Measurements from ENCODE around the gene B3GALT4.

B3GALT4 gene

GRCh38 chr6:33299237-33299944 is 22.5 kb downstream of the B3GALT4 start:
- Mint-ChIP-seq H3K4me3 (peak overlapping the region; percentile 97 to 98), H3K27me3 (no peaks in the 10 kb centered on the region), H3K9me3 (no peaks in the 10 kb centered on the region), H3K36me3 (ENCODE audit: insufficient read depth) (peaks cover 86% of the 10 kb centered on the region), H3K27ac (peak overlapping the region; percentile 97 to 98), H3K4me1 (ENCODE audit: low read depth in 2 of 2) (peaks cover 25 to 41% of the 10 kb centered on the region in 2 donors)
- peak; percentile 85 for ATAC-seq (replicated peaks)
- DNase-seq, result peak; percentile 92 to 93 (median 92)

- peaks cover 37 to 41% of the 10 kb centered on the region in 2 donors for H3K4me1 Mint-ChIP-seq (ENCODE audit: low read depth in 2 of 2)
- ATAC-seq (replicated peaks) (no peak), DNase-seq (no peak)
- H3K27me3 Mint-ChIP-seq, result no peaks in the 10 kb centered on the region
- H3K9me3 Mint-ChIP-seq, result no peaks in the 10 kb centered on the region
- peaks cover 92% of the 10 kb centered on the region for H3K36me3 Mint-ChIP-seq (ENCODE audit: insufficient read depth)
- H3K27ac Mint-ChIP-seq, result peak overlapping the region; percentile 15 to 41
- no peak overlapping the region for H3K4me3 Mint-ChIP-seq
Measured at GRCh38 chr6:33301877-33302276, 25.0 kb downstream of the B3GALT4 start.

GRCh38 chr6:33304216-33304615 is 27.3 kb downstream of the B3GALT4 start:
- Mint-ChIP-seq H3K27me3 (no peaks in the 10 kb centered on the region), H3K4me3 (no peak overlapping the region), H3K36me3 (ENCODE audit: insufficient read depth) (peaks cover 97% of the 10 kb centered on the region), H3K4me1 (ENCODE audit: low read depth in 2 of 2) (peaks cover 31 to 35% of the 10 kb centered on the region in 2 donors), H3K27ac (peak overlapping the region; percentile 39 to 85), H3K9me3 (no peaks in the 10 kb centered on the region)
- ATAC-seq (replicated peaks), result no peak
- no peak for DNase-seq

GRCh38 chr6:33305052-33305451 is 28.1 kb downstream of the B3GALT4 start:
- Mint-ChIP-seq H3K4me1 (ENCODE audit: low read depth in 2 of 2) (peaks cover 23 to 27% of the 10 kb centered on the region in 2 donors), H3K27me3 (no peaks in the 10 kb centered on the region)

GRCh38 chr6:33306356-33306755 is 29.4 kb downstream of the B3GALT4 start:
- Mint-ChIP-seq H3K4me1 (ENCODE audit: low read depth in 2 of 2) (peaks cover 22 to 23% of the 10 kb centered on the region in 2 donors), H3K4me3 (peak overlapping the region in 1 of 2 donors; percentile 18), H3K36me3 (ENCODE audit: insufficient read depth) (peaks cover 97% of the 10 kb centered on the region), H3K27ac (peak overlapping the region in 1 of 2 donors; percentile 58), H3K27me3 (no peaks in the 10 kb centered on the region), H3K9me3 (no peaks in the 10 kb centered on the region)
- no peak for ATAC-seq (replicated peaks)
- DNase-seq, result no peak

More at GRCh38 chr6:33305052-33305451, 28.1 kb downstream of the B3GALT4 start:
- peak overlapping the region; percentile 85 to 92 for H3K27ac Mint-ChIP-seq
- peak overlapping the region in 1 of 2 donors; percentile 21 for H3K4me3 Mint-ChIP-seq
- H3K36me3 Mint-ChIP-seq (ENCODE audit: insufficient read depth), result peaks cover 97% of the 10 kb centered on the region
- DNase-seq (no peak), ATAC-seq (replicated peaks) (no peak)
- no peaks in the 10 kb centered on the region for H3K9me3 Mint-ChIP-seq

GRCh38 chr6:33312361-33313104 is 35.6 kb downstream of the B3GALT4 start:
- Mint-ChIP-seq H3K27ac (peak overlapping the region; percentile 99 to 100), H3K9me3 (no peaks in the 10 kb centered on the region), H3K36me3 (ENCODE audit: insufficient read depth) (peaks cover 78% of the 10 kb centered on the region), H3K4me3 (peak overlapping the region; percentile 92 to 99), H3K4me1 (ENCODE audit: low read depth in 2 of 2) (peaks cover 46 to 55% of the 10 kb centered on the region in 2 donors), H3K27me3 (no peaks in the 10 kb centered on the region)
- ATAC-seq (replicated peaks), result peak; percentile 44
- DNase-seq, result peak; percentile 73 to 85 (median 75)

- peaks cover 78% of the 10 kb centered on the region for H3K36me3 Mint-ChIP-seq (ENCODE audit: insufficient read depth)
- no peak for ATAC-seq (replicated peaks)
- no peaks in the 10 kb centered on the region for H3K27me3 Mint-ChIP-seq
- H3K27ac Mint-ChIP-seq, result peak overlapping the region; percentile 99 to 100
- no peaks in the 10 kb centered on the region for H3K9me3 Mint-ChIP-seq
- peaks cover 51 to 60% of the 10 kb centered on the region in 2 donors for H3K4me1 Mint-ChIP-seq (ENCODE audit: low read depth in 2 of 2)
- H3K4me3 Mint-ChIP-seq, result peak overlapping the region; percentile 92 to 99
- no peak for DNase-seq
Measured at GRCh38 chr6:33313105-33313708, 36.3 kb downstream of the B3GALT4 start.

GRCh38 chr6:33313709-33314514 is 37.0 kb downstream of the B3GALT4 start, which contains the start of gene TAPBP:
TAPBP (minus strand) TSS chr6:33314078; CDS start chr6:33314041, 37 bp downstream.
- DNase-seq (peak; percentile 85 to 86 (median 86)), ATAC-seq (replicated peaks) (peak; percentile 65)
- Mint-ChIP-seq H3K4me1 (ENCODE audit: low read depth in 2 of 2) (peaks cover 54 to 61% of the 10 kb centered on the region in 2 donors), H3K9me3 (no peaks in the 10 kb centered on the region), H3K27me3 (no peaks in the 10 kb centered on the region), H3K36me3 (ENCODE audit: insufficient read depth) (peaks cover 78% of the 10 kb centered on the region), H3K27ac (peak within 1 kb of the TSS; percentile 99 to 100), H3K4me3 (peak within 1 kb of the TSS; percentile 92 to 99)

GRCh38 chr6:33314515-33314942 is 37.6 kb downstream of the B3GALT4 start:
- peak; percentile 52 for ATAC-seq (replicated peaks)
- peaks cover 77% of the 10 kb centered on the region for H3K36me3 Mint-ChIP-seq (ENCODE audit: insufficient read depth)
- H3K4me1 Mint-ChIP-seq (ENCODE audit: low read depth in 2 of 2), result peaks cover 59 to 67% of the 10 kb centered on the region in 2 donors
- no peaks in the 10 kb centered on the region for H3K27me3 Mint-ChIP-seq
- peak overlapping the region; percentile 92 to 99 for H3K4me3 Mint-ChIP-seq
- H3K27ac Mint-ChIP-seq, result peak overlapping the region; percentile 99 to 100
- peak; percentile 66 to 75 (median 68) for DNase-seq
- H3K9me3 Mint-ChIP-seq, result no peaks in the 10 kb centered on the region

GRCh38 chr6:33314943-33315792 is 38.2 kb downstream of the B3GALT4 start:
- H3K4me3 Mint-ChIP-seq, result peak overlapping the region; percentile 92 to 99
- DNase-seq, result no peak
- H3K9me3 Mint-ChIP-seq, result no peaks in the 10 kb centered on the region
- H3K4me1 Mint-ChIP-seq (ENCODE audit: low read depth in 2 of 2), result peaks cover 66 to 74% of the 10 kb centered on the region in 2 donors
- no peak for ATAC-seq (replicated peaks)
- no peaks in the 10 kb centered on the region for H3K27me3 Mint-ChIP-seq
- H3K27ac Mint-ChIP-seq, result peak overlapping the region; percentile 99 to 100
- peaks cover 77% of the 10 kb centered on the region for H3K36me3 Mint-ChIP-seq (ENCODE audit: insufficient read depth)

- Mint-ChIP-seq H3K4me3 (peak overlapping the region; percentile 92 to 99), H3K27me3 (no peaks in the 10 kb centered on the region), H3K36me3 (ENCODE audit: insufficient read depth) (peaks cover 77% of the 10 kb centered on the region), H3K4me1 (ENCODE audit: low read depth in 2 of 2) (peaks cover 70 to 77% of the 10 kb centered on the region in 2 donors), H3K9me3 (no peaks in the 10 kb centered on the region), H3K27ac (peak overlapping the region; percentile 94 to 100)
- ATAC-seq (replicated peaks) (no peak), DNase-seq (no peak)
Measured at GRCh38 chr6:33315793-33316602, 39.1 kb downstream of the B3GALT4 start.
